ENCODE results near the gene PSMA6. TPM values are rescaled to one million over a fixed set of nuclear protein-coding genes. Genes with fewer than 3 reads are reported as not detected.

PSMA6 gene
- total and polyA plus RNA-seq, 2 of the 8 experiments (the other 6 are each of a cell fraction or from before 2014, with no cell fraction given): 180 to 238 TPM

DNA sequence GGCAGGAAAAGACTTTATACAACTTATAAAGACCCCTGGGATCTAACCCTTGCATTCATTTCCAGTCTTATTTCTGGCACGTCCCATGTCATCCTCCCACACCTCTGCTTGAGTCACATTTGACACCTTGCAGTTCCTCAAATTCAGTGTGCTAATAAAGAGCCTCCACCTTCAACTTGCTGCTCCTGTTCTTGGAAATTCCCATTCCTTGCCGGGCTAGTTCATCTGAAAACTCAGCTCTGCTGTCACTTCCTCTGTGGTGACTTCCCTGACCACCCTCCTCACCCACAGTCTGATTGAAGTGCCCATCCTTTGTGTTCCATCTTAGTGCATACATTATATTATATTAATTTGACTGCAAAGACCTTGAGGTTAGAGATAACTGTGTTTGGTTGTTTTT is 37.4 kb upstream of the PSMA6 start (continued):
- no peak for TF ChIP-seq TBP (IDR thresholded peaks at IDR 0.05; ENCODE audit: low read depth, low read length)
- no peak for TF ChIP-seq SP2 (IDR thresholded peaks at IDR 0.05; ENCODE audit: low read length)
- TF ChIP-seq FOSL1 (IDR thresholded peaks at IDR 0.05; ENCODE audit: insufficient read depth, low read depth, low read length): no peak
